Mesothelial cell of epicardium (in vitro differentiated cells): ENCODE measurements around the gene MSRB3. TPM values are rescaled to one million over a fixed set of nuclear protein-coding genes. Genes with fewer than 3 reads are reported as not detected.

Experiments used
- DNase-seq, 2 experiments: peaks; one replicate each; pipeline ENCODE4 v3.0.0; 2021; ENCODE audit warnings: low spot score in 2 of 2; ENCODE audit not compliant: unreplicated experiment in 2 of 2
- H3K27ac Mint-ChIP-seq: 2 replicates; pipeline ENCODE4 v1.8.0; 2021; ENCODE audit warnings: mixed read lengths
- H3K27me3 Mint-ChIP-seq: 2 replicates; pipeline ENCODE4 v1.8.0; 2021; ENCODE audit warnings: low read depth, mixed read lengths
- H3K36me3 Mint-ChIP-seq: 2 replicates; pipeline ENCODE4 v1.8.0; 2021; ENCODE audit warnings: mixed read lengths
- H3K4me1 Mint-ChIP-seq: 2 replicates; pipeline ENCODE4 v1.8.0; 2021; ENCODE audit warnings: mixed read lengths
- H3K4me3 Mint-ChIP-seq: 2 replicates; pipeline ENCODE4 v1.8.0; 2021; ENCODE audit warnings: mild to moderate bottlenecking, moderate library complexity, mixed read lengths
- H3K9me3 Mint-ChIP-seq: 2 replicates; pipeline ENCODE4 v1.8.0; 2021; ENCODE audit warnings: mixed read lengths
- total RNA-seq: library from RNA; stranded (reverse); gene quantifications from 3 replicates; pipeline ENCODE4 v1.2.1, GENCODE V29; 2021
- TF ChIP-seq, protein P1 (sequence below): fragments of 200-600 bp; sonication (generic); IDR thresholded peaks from one replicate; pipeline ENCODE4 v1.5.0; 2021; ENCODE audit warnings: antibody characterized with exemption; ENCODE audit not compliant: unreplicated experiment

Gene MSRB3
- total RNA-seq, 1 donor from 2014 or later: 20.4 TPM

DNA sequence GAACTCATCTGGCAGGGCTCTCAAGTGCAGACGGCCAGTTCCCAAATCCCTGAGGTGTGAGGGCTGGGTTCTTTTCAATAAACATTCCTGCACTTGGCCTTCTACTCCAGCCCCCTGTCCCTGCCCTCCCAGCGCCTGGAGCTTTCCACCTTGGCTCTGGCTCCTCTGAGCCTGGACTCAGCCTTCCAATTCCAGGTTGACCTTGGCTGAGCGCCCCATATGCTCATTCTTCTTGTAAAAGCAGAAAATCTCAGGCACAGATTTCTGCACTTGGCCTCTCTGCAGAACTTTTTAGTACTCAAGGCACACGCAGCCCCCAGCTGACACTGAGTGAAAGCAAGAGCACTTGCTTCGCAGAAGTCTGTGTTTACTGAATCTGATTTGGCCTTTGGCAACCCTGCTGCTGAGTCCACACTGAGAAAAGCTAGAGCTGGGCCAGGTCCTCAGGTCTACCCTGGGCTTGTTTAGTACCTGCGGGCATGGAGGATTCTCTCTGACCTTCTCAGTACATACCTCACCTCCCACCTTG is 222.7 kb downstream of the MSRB3 start:
- no peak for DNase-seq
- Mint-ChIP-seq H3K27me3 (no peaks in the 10 kb centered on the region), H3K4me1 (peaks cover 70% of the 10 kb centered on the region), H3K27ac (peak overlapping the region; percentile 81), H3K4me3 (no peak overlapping the region), H3K9me3 (no peaks in the 10 kb centered on the region), H3K36me3 (no peaks in the 10 kb centered on the region)
- TF ChIP-seq, protein P1, sequence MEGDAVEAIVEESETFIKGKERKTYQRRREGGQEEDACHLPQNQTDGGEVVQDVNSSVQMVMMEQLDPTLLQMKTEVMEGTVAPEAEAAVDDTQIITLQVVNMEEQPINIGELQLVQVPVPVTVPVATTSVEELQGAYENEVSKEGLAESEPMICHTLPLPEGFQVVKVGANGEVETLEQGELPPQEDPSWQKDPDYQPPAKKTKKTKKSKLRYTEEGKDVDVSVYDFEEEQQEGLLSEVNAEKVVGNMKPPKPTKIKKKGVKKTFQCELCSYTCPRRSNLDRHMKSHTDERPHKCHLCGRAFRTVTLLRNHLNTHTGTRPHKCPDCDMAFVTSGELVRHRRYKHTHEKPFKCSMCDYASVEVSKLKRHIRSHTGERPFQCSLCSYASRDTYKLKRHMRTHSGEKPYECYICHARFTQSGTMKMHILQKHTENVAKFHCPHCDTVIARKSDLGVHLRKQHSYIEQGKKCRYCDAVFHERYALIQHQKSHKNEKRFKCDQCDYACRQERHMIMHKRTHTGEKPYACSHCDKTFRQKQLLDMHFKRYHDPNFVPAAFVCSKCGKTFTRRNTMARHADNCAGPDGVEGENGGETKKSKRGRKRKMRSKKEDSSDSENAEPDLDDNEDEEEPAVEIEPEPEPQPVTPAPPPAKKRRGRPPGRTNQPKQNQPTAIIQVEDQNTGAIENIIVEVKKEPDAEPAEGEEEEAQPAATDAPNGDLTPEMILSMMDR: no peak

DNA sequence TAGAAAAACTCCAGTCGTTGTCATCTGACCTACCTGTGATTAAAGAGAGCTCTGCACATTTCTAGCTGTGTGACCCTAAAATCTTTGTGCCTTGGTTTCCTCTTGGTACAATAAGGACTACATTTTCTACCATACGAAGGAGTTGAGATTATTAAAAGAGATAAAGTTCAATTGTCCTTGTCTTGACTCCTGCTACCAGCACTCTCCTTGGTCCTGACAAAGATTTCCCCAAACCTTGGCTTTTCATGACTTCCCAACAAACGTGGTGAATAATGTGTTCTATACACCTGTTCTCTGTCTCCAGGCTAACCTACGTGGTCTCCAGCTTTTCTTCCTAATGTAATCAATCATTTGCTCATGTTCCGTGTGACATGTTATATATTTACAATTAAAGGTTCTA is 223.5 kb downstream of the MSRB3 start:
- H3K27ac Mint-ChIP-seq: no peak overlapping the region
- H3K27me3 Mint-ChIP-seq: no peaks in the 10 kb centered on the region
- H3K9me3 Mint-ChIP-seq: no peaks in the 10 kb centered on the region
- H3K4me1 Mint-ChIP-seq: peaks cover 70% of the 10 kb centered on the region
- DNase-seq: no peak
- TF ChIP-seq, protein P1: no peak
- H3K4me3 Mint-ChIP-seq: no peak overlapping the region
- no peaks in the 10 kb centered on the region for H3K36me3 Mint-ChIP-seq

DNA sequence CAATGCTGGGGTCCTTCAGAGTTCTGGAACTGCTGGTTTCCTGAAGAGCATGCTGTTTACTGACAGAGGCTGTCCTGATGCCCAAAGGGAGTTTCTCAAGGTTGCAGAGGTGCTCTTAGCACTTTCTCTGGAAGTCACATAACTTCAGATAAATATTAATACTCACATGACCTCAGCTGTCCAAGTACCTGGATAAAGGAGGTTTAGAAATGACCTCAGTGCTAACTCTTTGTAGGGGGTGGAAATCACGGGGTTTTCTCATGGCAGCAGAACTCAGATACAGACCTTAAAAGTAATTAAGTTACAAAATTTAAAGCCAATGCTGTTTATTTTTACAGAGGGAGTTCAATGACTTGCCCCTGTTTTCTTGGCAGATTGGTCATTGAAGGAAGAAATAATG is 225.9 kb downstream of the MSRB3 start:
- H3K9me3 Mint-ChIP-seq: no peaks in the 10 kb centered on the region
- H3K4me3 Mint-ChIP-seq: no peak overlapping the region
- DNase-seq: no peak
- no peaks in the 10 kb centered on the region for H3K36me3 Mint-ChIP-seq
- H3K27ac Mint-ChIP-seq: no peak overlapping the region
- TF ChIP-seq, protein P1: no peak
- H3K4me1 Mint-ChIP-seq: peaks cover 60% of the 10 kb centered on the region
- H3K27me3 Mint-ChIP-seq: no peaks in the 10 kb centered on the region

DNA sequence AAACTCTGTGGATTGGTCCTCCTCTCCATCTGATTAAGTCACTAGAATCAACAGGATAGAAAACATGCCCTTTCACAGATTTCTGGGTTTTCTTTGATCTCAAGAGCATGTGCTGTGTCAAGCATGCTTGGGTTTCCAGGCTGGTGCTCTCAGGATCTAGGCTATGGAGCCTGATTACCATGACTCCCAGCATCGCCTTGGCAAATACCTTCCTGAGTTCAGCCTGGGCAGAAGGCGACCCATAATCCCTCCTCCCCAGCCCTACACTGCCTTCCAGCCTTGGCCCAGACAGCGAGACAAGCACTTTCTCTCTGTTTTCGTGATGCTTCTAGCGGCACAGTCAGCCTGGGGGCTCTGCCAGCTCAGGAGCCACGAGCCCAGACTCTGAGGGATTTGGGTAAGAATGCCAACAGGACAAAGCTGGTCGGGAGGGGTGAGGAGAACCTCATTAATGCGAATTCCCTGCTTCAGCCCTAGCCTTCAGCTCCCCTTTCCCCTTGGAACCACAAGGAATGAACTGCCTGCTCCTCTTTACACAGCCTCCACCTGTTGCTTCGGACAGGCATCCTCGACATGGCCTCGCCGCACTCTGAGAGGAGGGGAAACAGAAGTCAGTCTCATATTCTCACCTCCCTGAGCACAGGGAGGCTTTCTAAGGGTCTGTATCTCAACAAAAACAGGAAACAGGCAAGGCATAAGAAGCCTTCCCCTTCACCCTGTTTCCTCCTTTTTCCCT is 227.1 kb downstream of the MSRB3 start:
- TF ChIP-seq, protein P1: no peak
- H3K9me3 Mint-ChIP-seq: no peaks in the 10 kb centered on the region
- H3K27ac Mint-ChIP-seq: no peak overlapping the region
- no peaks in the 10 kb centered on the region for H3K27me3 Mint-ChIP-seq
- H3K36me3 Mint-ChIP-seq: no peaks in the 10 kb centered on the region
- peaks cover 59% of the 10 kb centered on the region for H3K4me1 Mint-ChIP-seq
- DNase-seq: no peak
- H3K4me3 Mint-ChIP-seq: no peak overlapping the region

DNA sequence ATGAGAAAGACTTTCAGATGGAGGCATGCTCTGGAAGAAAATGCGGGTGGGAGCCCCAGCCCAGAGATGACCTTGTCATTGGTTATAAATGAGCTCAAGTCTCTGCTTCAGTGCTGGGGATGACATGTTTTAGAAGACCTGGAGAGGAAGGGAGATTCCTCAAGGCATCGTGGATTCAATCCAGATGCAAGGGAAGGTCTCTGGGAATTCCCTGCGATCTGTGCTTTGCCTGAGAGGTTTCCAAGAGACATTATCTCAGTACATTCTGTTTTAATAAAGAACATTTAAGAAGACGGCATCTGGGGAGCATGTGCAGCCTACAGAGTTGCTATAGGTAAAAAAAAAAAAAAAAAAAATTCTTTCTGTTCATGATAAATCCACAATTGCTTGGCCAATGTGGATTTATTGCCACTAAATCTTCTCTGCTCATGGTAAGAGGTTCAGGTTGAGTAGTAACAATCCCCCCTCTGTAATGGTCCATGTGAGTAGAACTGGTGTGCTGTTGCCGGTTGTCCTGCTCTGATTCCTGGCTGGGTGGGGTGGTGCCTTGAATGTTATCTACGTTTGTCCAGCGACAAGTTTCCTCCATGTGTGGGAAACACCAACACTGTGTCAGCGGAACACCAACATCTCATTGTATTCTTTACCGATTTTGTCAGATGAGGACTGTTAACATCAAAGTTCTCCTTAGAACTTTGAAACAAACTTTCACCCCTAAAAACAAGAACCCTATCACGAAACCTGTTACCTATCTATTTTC is 230.0 kb downstream of the MSRB3 start:
- Mint-ChIP-seq H3K36me3 (no peaks in the 10 kb centered on the region), H3K4me3 (no peak overlapping the region), H3K4me1 (peaks cover 62% of the 10 kb centered on the region), H3K9me3 (no peaks in the 10 kb centered on the region), H3K27ac (peak overlapping the region; percentile 41), H3K27me3 (no peaks in the 10 kb centered on the region)
- TF ChIP-seq, protein P1: no peak
- DNase-seq: no peak
